H1 (cell line): Measurements from ENCODE around the gene GSTCD. TPM values are rescaled to one million over a fixed set of nuclear protein-coding genes. Genes with fewer than 3 reads are reported as not detected.

Experiments
- CTCF ChIA-PET: fragments of 300-600 bp; sonication (Branson Sonifier 250); formaldehyde crosslinking; loops from one replicate; lab custom pipeline; 2021; ENCODE audit not compliant: partially characterized antibody; lab: Charles Lee
- POLR2A ChIA-PET: fragments of 300-600 bp; sonication (Branson Sonifier 250); formaldehyde crosslinking; loops from one replicate; lab custom pipeline; 2021; ENCODE audit warnings: inconsistent platforms; ENCODE audit not compliant: partially characterized antibody; lab: Charles Lee
- DNase-seq, 2 experiments: peaks; one replicate each; pipeline versions ENCODE4 v3.0.0 to v3.0.0-alpha.2; 2010 to 2022; ENCODE audit warnings: low spot score in 2 of 2, low read depth in 1 of 2, mixed read lengths in 1 of 2
- FAIRE-seq: peaks from 2 replicates; lab custom pipeline; 2011; peaks lifted over from hg19 to GRCh38; lab: Jason Lieb, UNC
- H2AFZ ChIP-seq: 2 replicates; pipeline ENCODE4 v1.8.1; 2012; ENCODE audit warnings: low read length, inconsistent platforms
- H2AK5ac ChIP-seq: 2 replicates; pipeline ENCODE4 v1.6.1; 2013; ENCODE audit warnings: low read depth, low read length
- H2BK120ac ChIP-seq: replicated peaks from 2 replicates; pipeline ENCODE3; 2013; ENCODE audit warnings: low read depth, low read length, inconsistent platforms
- H2BK12ac ChIP-seq: 2 replicates; pipeline ENCODE4 v1.6.1; 2013; ENCODE audit warnings: low read depth, low read length
- H2BK15ac ChIP-seq: 2 replicates; pipeline ENCODE4 v1.6.1; 2013; ENCODE audit warnings: low read length
- H2BK20ac ChIP-seq: 2 replicates; pipeline ENCODE4 v1.6.1; 2013; ENCODE audit warnings: low read length
- H2BK5ac ChIP-seq: 2 replicates; pipeline ENCODE4 v1.6.1; 2013; ENCODE audit warnings: low read depth, low read length
- H3K14ac ChIP-seq: 2 replicates; pipeline ENCODE4 v1.6.1; 2013; ENCODE audit warnings: inconsistent platforms; ENCODE audit not compliant: insufficient read length
- H3K18ac ChIP-seq: 2 replicates; pipeline ENCODE4 v1.6.1; 2013; ENCODE audit warnings: low read length; ENCODE audit errors: extremely low read depth
- H3K23ac ChIP-seq: 2 replicates; pipeline ENCODE4 v1.6.1; 2013; ENCODE audit warnings: inconsistent platforms; ENCODE audit not compliant: insufficient read length
- H3K23me2 ChIP-seq: 2 replicates; pipeline ENCODE4 v1.6.1; 2013; ENCODE audit warnings: low read depth, low read length
- H3K27ac ChIP-seq: 2 replicates; pipeline ENCODE4 v1.6.1; 2011; ENCODE audit warnings: low read depth, low read length, inconsistent platforms
- H3K27me3 ChIP-seq, 4 experiments: replicated peaks in 1 of 4; 1 replicate in 1 of 4; 2 replicates in 3 of 4; pipeline versions ENCODE4 v1.6.1 to v1.8.1; 2011 to 2013; ENCODE audit warnings: low read length in 3 of 4, mild to moderate bottlenecking in 3 of 4, inconsistent platforms in 2 of 4, mixed read lengths in 2 of 4, moderate library complexity in 1 of 4; ENCODE audit not compliant: control insufficient read depth in 3 of 4, insufficient read depth in 3 of 4; ENCODE audit errors: extremely low read depth in 1 of 4
- H3K36me3 ChIP-seq, 4 experiments: 2 replicates each; pipeline versions ENCODE4 v1.6.1 to v1.8.1; 2011 to 2013; ENCODE audit warnings: mild to moderate bottlenecking in 4 of 4, low read length in 3 of 4, moderate library complexity in 2 of 4, control low read depth in 1 of 4, inconsistent platforms in 1 of 4; ENCODE audit not compliant: insufficient read depth in 4 of 4, control insufficient read depth in 2 of 4
- H3K4ac ChIP-seq: replicated peaks from 2 replicates; pipeline ENCODE3; 2013; ENCODE audit warnings: low read length, low read depth, mixed read lengths, inconsistent platforms; ENCODE audit not compliant: insufficient read length
- H3K4me1 ChIP-seq, 4 experiments: replicated peaks in 1 of 4; 1 replicate in 1 of 4; 2 replicates in 3 of 4; pipeline versions ENCODE4 v1.6.1 to v1.8.1; 2011 to 2013; ENCODE audit warnings: low read length in 3 of 4, inconsistent platforms in 2 of 4, mixed read lengths in 1 of 4; ENCODE audit not compliant: insufficient read depth in 4 of 4, control insufficient read depth in 3 of 4
- H3K4me2 ChIP-seq, 2 experiments: 2 replicates each; pipeline versions ENCODE4 v1.6.1 to v1.8.1; 2011 to 2013; ENCODE audit warnings: low read depth in 2 of 2, low read length in 2 of 2, control low read depth in 1 of 2, inconsistent platforms in 1 of 2, mild to moderate bottlenecking in 1 of 2; ENCODE audit not compliant: insufficient read depth in 1 of 2
- H3K4me3 ChIP-seq, 4 experiments: fragments of 200-600, 300-600 bp in 1 of 4; sonication (generic), shearing (Covaris generic), sonication (Bioruptor Twin) in 1 of 4; 2 replicates each; pipeline versions ENCODE4 v1.5.1 to v1.8.1; 2011 to 2016; ENCODE audit warnings: low read length in 4 of 4, low read depth in 3 of 4, control low read depth in 2 of 4, inconsistent platforms in 2 of 4, mild to moderate bottlenecking in 2 of 4, mixed read lengths in 1 of 4, moderate library complexity in 1 of 4; ENCODE audit not compliant: insufficient read depth in 2 of 4; ENCODE audit errors: extremely low read depth in 1 of 4
- H3K56ac ChIP-seq: replicated peaks from 2 replicates; pipeline ENCODE3; 2013; ENCODE audit warnings: low read depth, mild to moderate bottlenecking, mixed read lengths, low read length, inconsistent platforms; ENCODE audit not compliant: insufficient read length
- H3K79me1 ChIP-seq: 2 replicates; pipeline ENCODE4 v1.6.1; 2013; ENCODE audit warnings: low read depth, low read length, control low read depth
- H3K79me2 ChIP-seq, 2 experiments: 2 replicates each; pipeline versions ENCODE4 v1.6.1 to v1.8.1; 2012 to 2013; ENCODE audit warnings: low read length in 2 of 2, mild to moderate bottlenecking in 2 of 2, inconsistent platforms in 1 of 2; ENCODE audit not compliant: insufficient read depth in 2 of 2, control insufficient read depth in 1 of 2
- H3K9ac ChIP-seq, 4 experiments: replicated peaks in 1 of 4; 1 replicate in 1 of 4; 2 replicates in 3 of 4; pipeline versions ENCODE4 v1.6.1 to v1.8.1; 2011 to 2013; ENCODE audit warnings: low read depth in 3 of 4, low read length in 3 of 4, control low read depth in 2 of 4, mild to moderate bottlenecking in 2 of 4, moderate library complexity in 2 of 4, inconsistent platforms in 1 of 4; ENCODE audit errors: extremely low read depth in 1 of 4
- H3K9me3 ChIP-seq, 2 experiments: 2 replicates each; pipeline versions ENCODE4 v1.6.1 to v1.8.1; 2012 to 2013; ENCODE audit warnings: mild to moderate bottlenecking in 2 of 2, moderate library complexity in 2 of 2, control low read depth in 1 of 2, inconsistent platforms in 1 of 2, low read depth in 1 of 2, low read length in 1 of 2, mixed read lengths in 1 of 2; ENCODE audit not compliant: insufficient read depth in 2 of 2
- H4K20me1 ChIP-seq, 2 experiments: replicated peaks in 1 of 2; 2 replicates each; pipeline versions ENCODE3 to v1.8.1; 2011 to 2013; ENCODE audit warnings: inconsistent platforms in 2 of 2, low read length in 2 of 2, mild to moderate bottlenecking in 1 of 2; ENCODE audit not compliant: insufficient read depth in 2 of 2, control insufficient read depth in 1 of 2
- H4K5ac ChIP-seq: 2 replicates; pipeline ENCODE4 v1.6.1; 2013; ENCODE audit warnings: low read length, low read depth, mixed read lengths, inconsistent platforms; ENCODE audit not compliant: insufficient read length
- H4K8ac ChIP-seq: 2 replicates; pipeline ENCODE4 v1.8.0; 2013; ENCODE audit warnings: mild to moderate bottlenecking, moderate library complexity, low read length, inconsistent platforms; ENCODE audit not compliant: insufficient read depth; ENCODE audit errors: extremely low read depth
- H4K91ac ChIP-seq: replicated peaks from 2 replicates; pipeline ENCODE3; 2013; ENCODE audit warnings: low read length, mixed read lengths, inconsistent platforms; ENCODE audit not compliant: insufficient read length
- CBX5 ChIP-seq: fragments of 300-800, 300-1000 bp; sonication (generic); IDR thresholded peaks from 2 replicates; pipeline ENCODE4 v1.7.1; 2016; ENCODE audit warnings: antibody characterized with exemption, low read length, low read depth
- CHD1 ChIP-seq: IDR thresholded peaks from 2 replicates; pipeline ENCODE4 v1.6.1; 2012; ENCODE audit warnings: low read depth, low read length, improper control_type of control experiment
- GABPA ChIP-seq: IDR thresholded peaks from 2 replicates; pipeline ENCODE4 v1.6.1; 2011; ENCODE audit warnings: mild to moderate bottlenecking, low read length, moderate library complexity, borderline replicate concordance; ENCODE audit not compliant: insufficient read depth
- JUND ChIP-seq: IDR thresholded peaks from 2 replicates; pipeline ENCODE4 v1.6.1; 2011; ENCODE audit warnings: mild to moderate bottlenecking, improper control_type of control experiment, low read length
- MAFK ChIP-seq: IDR thresholded peaks from 2 replicates; pipeline ENCODE4 v1.6.1; 2012; ENCODE audit warnings: low read depth, mild to moderate bottlenecking, improper control_type of control experiment, low read length
- SIX5 ChIP-seq: IDR thresholded peaks from 2 replicates; pipeline ENCODE4 v1.6.1; 2011; ENCODE audit warnings: mild to moderate bottlenecking, low read depth, low read length
- SP2 ChIP-seq: IDR thresholded peaks from 2 replicates; pipeline ENCODE4 v1.6.1; 2012; ENCODE audit warnings: mild to moderate bottlenecking, low read length, inconsistent platforms
- TAF7 ChIP-seq: optimal IDR thresholded peaks from 2 replicates; pipeline ENCODE3; 2011; ENCODE audit warnings: low read depth, mild to moderate bottlenecking, inconsistent platforms, low read length, moderate library complexity, borderline replicate concordance
- WGBS, 2 experiments: shearing (Covaris generic) in 1 of 2; methylation state at CpG; one replicate each; pipeline versions ENCODE4 v1.1.6 to v1.1.7; 2013 to 2015; ENCODE audit warnings: low lambda C conversion rate in 2 of 2, mixed read lengths in 2 of 2, inconsistent platforms in 1 of 2, low coverage in 1 of 2, missing lambda C conversion rate in 1 of 2; ENCODE audit not compliant: insufficient replicate concordance in 2 of 2, insufficient coverage in 1 of 2, insufficient read length in 1 of 2; ENCODE audit errors: extremely low coverage in 1 of 2, missing lambda C conversion rate in 1 of 2; 5-methylcytosine and 5-hydroxymethylcytosine counted together
- polyA plus RNA-seq, 7 experiments: library from polyadenylated mRNA; depleted of rRNA in 3 of 7; stranded (reverse) in 5 of 7; unstranded in 2 of 7; fragments of >200 nt in 5 of 7; fragments of 200-250 nt in 2 of 7; gene quantifications; 1 replicate in 5 of 7; 2 replicates in 1 of 7; 4 replicates in 1 of 7; pipeline versions ENCODE4 v1.2.1 to v1.2.3, GENCODE V29; 2011 to 2013; ENCODE audit warnings: missing spikeins in 2 of 7, mixed read lengths in 2 of 7
- total RNA-seq: library from RNA; stranded (reverse); fragmentation: NEBNext Ultra II Directional; extraction: Animal tissue kit (Norgen Biotek cat#: 25700); gene quantifications from 2 replicates; pipeline ENCODE4 v1.2.1, GENCODE V29; 2021

Gene GSTCD
- total and polyA plus RNA-seq, 2 of the 8 experiments (the other 6 are each of a cell fraction or from before 2014, with no cell fraction given), result 8.5 to 24.6 TPM

DNA sequence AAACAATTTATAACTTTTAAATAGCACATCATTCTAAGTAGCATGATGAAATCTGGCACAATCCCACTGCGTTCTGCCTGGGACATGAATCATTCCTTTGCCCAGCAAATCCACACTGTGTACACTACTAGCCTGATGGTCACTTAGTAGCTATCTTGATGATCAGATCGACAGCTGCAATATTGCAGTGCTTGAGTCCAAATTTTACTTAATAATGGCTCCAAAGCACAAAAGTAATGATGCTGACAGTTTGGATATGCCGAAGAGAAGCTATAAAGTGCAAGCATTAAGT, 100.1 kb downstream of the GSTCD start:
- Histone ChIP-seq H4K91ac (no peak overlapping the region), H3K9me3 (no peaks in the 10 kb centered on the region), H3K9ac (no peak overlapping the region), H3K79me2 (no peaks in the 10 kb centered on the region), H4K5ac (no peak overlapping the region), H3K36me3 (peaks cover 0 to 3% (median 0%) of the 10 kb centered on the region in 4 experiments; a peak in 1 of 8 replicates), H4K20me1 (no peaks in the 10 kb centered on the region), H3K4me1 (no peaks in the 10 kb centered on the region), H3K4me3 (no peak overlapping the region), H2BK15ac (no peak overlapping the region), H4K8ac (no peak overlapping the region), H3K14ac (no peak overlapping the region), H2BK20ac (no peak overlapping the region), H3K23ac (no peak overlapping the region), H2BK5ac (no peak overlapping the region), H3K23me2 (no peaks in the 10 kb centered on the region), H2AK5ac (no peak overlapping the region), H3K4me2 (no peak overlapping the region), H3K79me1 (no peaks in the 10 kb centered on the region), H3K4ac (no peak overlapping the region), H2BK12ac (no peak overlapping the region), H3K56ac (no peak overlapping the region), H2AFZ (no peak overlapping the region), H3K18ac (no peak overlapping the region), H3K27me3 (no peaks in the 10 kb centered on the region), H3K27ac (no peak overlapping the region), H2BK120ac (no peak overlapping the region)
- WGBS, 2 experiments, result 92% methylated on average over 3 of the region's 3 CpGs; no CpG with 5 or more reads in 1 of the 2 experiments
- DNase-seq (no peak), FAIRE-seq (no peak)
- no peak for TF ChIP-seq MAFK
- no peak for TF ChIP-seq GABPA
- no peak for TF ChIP-seq TAF7
- no peak for TF ChIP-seq CBX5
- no peak for TF ChIP-seq CHD1
- no peak for TF ChIP-seq JUND
- no peak for TF ChIP-seq SP2
- no peak for TF ChIP-seq SIX5
- ChIA-PET CTCF (no interaction called here), POLR2A (no interaction called here)
